HCT116 (cell line): Measurements from ENCODE around the gene PATZ1. TPM values are rescaled to one million over a fixed set of nuclear protein-coding genes. Genes with fewer than 3 reads are reported as not detected.

Experiments used
- ATAC-seq: fragments of 200-7000 bp; cut with Tn5 transposase; 2 replicates; pipeline ENCODE4 v1.9.1; 2020; ENCODE audit warnings: mild to moderate bottlenecking, moderate library complexity
- BruUV-seq: library from RNA; stranded (reverse); fragments of 400-500 nt; replicated peaks from 2 replicates; lab custom pipeline; 2021; lab: Mats Ljungman, UMichigan
- CTCF ChIA-PET: fragments of 300-600 bp; sonication (Branson Sonifier 250); formaldehyde crosslinking; loops from one replicate; lab custom pipeline; 2021; ENCODE audit warnings: antibody characterized with exemption; lab: Charles Lee
- POLR2A ChIA-PET: fragments of 300-600, 350-600 bp; sonication (Branson Sonifier 250); formaldehyde crosslinking; loops from one replicate; lab custom pipeline; 2021; ENCODE audit warnings: antibody characterized with exemption; lab: Charles Lee
- RAD21 ChIA-PET, 2 experiments: fragments of 300-600 bp; sonication (Branson Sonifier 250); formaldehyde crosslinking; loops; one replicate each; lab custom pipeline; 2023; ENCODE audit warnings: low total read pairs in 2 of 2; ENCODE audit not compliant: uncharacterized antibody in 2 of 2, unreplicated experiment in 2 of 2, low non-redundant PET in 1 of 2; lab: Charles Lee
- DNase-seq: peaks from one replicate; pipeline ENCODE4 v3.0.0-alpha.2; 2010; ENCODE audit warnings: low read depth, low spot score
- H2AFZ ChIP-seq: fragments of 200-600 bp; shearing (Covaris generic), sonication (generic); 2 replicates; pipeline ENCODE4 v1.6.1; 2017; ENCODE audit warnings: low read depth, mixed run types, mixed read lengths, antibody characterized with exemption, low read length; ENCODE audit not compliant: poor library complexity, severe bottlenecking
- H3K27ac ChIP-seq: 2 replicates; pipeline ENCODE4 v1.5.1; 2012; ENCODE audit warnings: low read depth, low read length
- H3K27me3 ChIP-seq: fragments of 200-600 bp; sonication (generic); 2 replicates; pipeline ENCODE4 v1.6.1; 2016; ENCODE audit warnings: mixed run types, low read length, mixed read lengths; ENCODE audit not compliant: insufficient read depth
- H3K36me3 ChIP-seq, 2 experiments: fragments of 200-500 bp in 1 of 2; fragments of 200-600 bp in 1 of 2; sonication (Bioruptor generic) in 1 of 2; sonication (generic) in 1 of 2; 2 replicates each; pipeline versions ENCODE4 v1.5.1 to v1.6.1; 2014 to 2016; ENCODE audit warnings: low read length in 2 of 2, inconsistent platforms in 1 of 2, mixed read lengths in 1 of 2, mixed run types in 1 of 2; ENCODE audit not compliant: insufficient read depth in 2 of 2, control insufficient read depth in 1 of 2
- H3K4me1 ChIP-seq, 2 experiments: fragments of 200-600 bp in 1 of 2; sonication (generic) in 1 of 2; 2 replicates each; pipeline versions ENCODE4 v1.5.1 to v1.6.1; 2012 to 2017; ENCODE audit warnings: low read length in 2 of 2, inconsistent platforms in 1 of 2, mild to moderate bottlenecking in 1 of 2, mixed read lengths in 1 of 2, mixed run types in 1 of 2, moderate library complexity in 1 of 2; ENCODE audit not compliant: insufficient read depth in 2 of 2, control insufficient read depth in 1 of 2
- H3K4me2 ChIP-seq: fragments of 200-600 bp; sonication (generic); 2 replicates; pipeline ENCODE4 v1.6.1; 2017; ENCODE audit warnings: mixed run types, low read length, mixed read lengths
- H3K4me3 ChIP-seq, 2 experiments: fragments of 200-600 bp in 1 of 2; sonication (generic) in 1 of 2; replicated peaks in 1 of 2; 2 replicates each; pipeline ENCODE4 v1.5.1; 2011 to 2016; ENCODE audit warnings: low read length in 2 of 2, control low read depth in 1 of 2, low read depth in 1 of 2, mild to moderate bottlenecking in 1 of 2, mixed read lengths in 1 of 2, mixed run types in 1 of 2
- H3K79me2 ChIP-seq: fragments of 200-600 bp; sonication (generic); 2 replicates; pipeline ENCODE4 v1.6.1; 2017; ENCODE audit warnings: mild to moderate bottlenecking, mixed run types, low read length, moderate library complexity, mixed read lengths; ENCODE audit not compliant: insufficient read depth
- H3K9ac ChIP-seq: fragments of 200-600 bp; sonication (generic); 2 replicates; pipeline ENCODE4 v1.6.1; 2016; ENCODE audit warnings: low read length, mixed read lengths
- H3K9me2 ChIP-seq: fragments of 200-600 bp; sonication (generic), shearing (Covaris generic); 2 replicates; pipeline ENCODE4 v1.6.1; 2017; ENCODE audit warnings: mixed run types, mild to moderate bottlenecking, moderate library complexity; ENCODE audit not compliant: insufficient read depth
- H3K9me3 ChIP-seq, 2 experiments: fragments of 200-500 bp in 1 of 2; fragments of 200-600 bp in 1 of 2; sonication (Bioruptor generic) in 1 of 2; sonication (generic) in 1 of 2; 2 replicates each; pipeline ENCODE4 v1.6.1; 2014 to 2017; ENCODE audit warnings: low read length in 2 of 2, mixed read lengths in 2 of 2, inconsistent platforms in 1 of 2, low read depth in 1 of 2, mild to moderate bottlenecking in 1 of 2, mixed run types in 1 of 2, moderate library complexity in 1 of 2; ENCODE audit not compliant: control insufficient read depth in 1 of 2, insufficient read depth in 1 of 2
- H4K20me1 ChIP-seq: fragments of 200-600 bp; sonication (generic), shearing (Covaris generic); 2 replicates; pipeline ENCODE4 v1.6.1; 2017; ENCODE audit warnings: mixed run types, mild to moderate bottlenecking, moderate library complexity; ENCODE audit not compliant: insufficient read depth
- ATF3 ChIP-seq: IDR thresholded peaks from 2 replicates; pipeline ENCODE4 v1.6.1; 2012
- CTCF ChIP-seq, 3 experiments: fragments of 200-600 bp in 1 of 3; sonication (generic) in 1 of 3; IDR thresholded peaks in 2 of 3; conservative IDR thresholded peaks in 1 of 3; 2 replicates each; pipeline ENCODE4 v1.5.1; 2012 to 2017; ENCODE audit warnings: low read depth in 2 of 3, low read length in 2 of 3, antibody characterized with exemption in 1 of 3, borderline replicate concordance in 1 of 3, control low read depth in 1 of 3, mild to moderate bottlenecking in 1 of 3, mixed read lengths in 1 of 3, mixed run types in 1 of 3, moderate library complexity in 1 of 3; ENCODE audit not compliant: insufficient read depth in 1 of 3
- EGR1 ChIP-seq: IDR thresholded peaks from 2 replicates; pipeline ENCODE4 v1.6.1; 2012; ENCODE audit warnings: low read depth
- ELF1 ChIP-seq: IDR thresholded peaks from 2 replicates; pipeline ENCODE4 v1.6.1; 2012; ENCODE audit warnings: low read depth, borderline replicate concordance
- EZH2 ChIP-seq: fragments of 200-600 bp; sonication (generic); IDR thresholded peaks from 2 replicates; pipeline ENCODE4 v1.6.1; 2017; ENCODE audit warnings: antibody characterized with exemption, mixed run types
- FOSL1 ChIP-seq: IDR thresholded peaks from 2 replicates; pipeline ENCODE4 v1.6.1; 2012; ENCODE audit warnings: low read depth
- JUND ChIP-seq: IDR thresholded peaks from 2 replicates; pipeline ENCODE4 v1.6.1; 2012
- MAX ChIP-seq: IDR thresholded peaks from 2 replicates; pipeline ENCODE4 v1.6.1; 2012
- POLR2A ChIP-seq: IDR thresholded peaks from 2 replicates; pipeline ENCODE4 v1.7.0; 2011; ENCODE audit warnings: borderline replicate concordance; ENCODE audit not compliant: insufficient read depth, insufficient read length; ENCODE audit errors: extremely low read depth
- RAD21 ChIP-seq: IDR thresholded peaks from 2 replicates; pipeline ENCODE4 v1.6.1; 2012; ENCODE audit warnings: low read depth, mild to moderate bottlenecking
- REST ChIP-seq: IDR thresholded peaks from 2 replicates; pipeline ENCODE4 v1.6.1; 2012; ENCODE audit warnings: low read depth
- SP1 ChIP-seq: IDR thresholded peaks from 2 replicates; pipeline ENCODE4 v1.6.1; 2012; ENCODE audit warnings: low read depth
- SRF ChIP-seq: IDR thresholded peaks from 2 replicates; pipeline ENCODE4 v1.6.1; 2012; ENCODE audit warnings: low read depth
- TCF7L2 ChIP-seq: IDR thresholded peaks from 2 replicates; pipeline ENCODE4 v1.7.0; 2011; ENCODE audit warnings: borderline replicate concordance, inconsistent platforms; ENCODE audit not compliant: insufficient read depth, insufficient read length; ENCODE audit errors: extremely low read depth
- YY1 ChIP-seq: IDR thresholded peaks from 2 replicates; pipeline ENCODE4 v1.6.1; 2011; ENCODE audit warnings: low read length, low read depth, moderate library complexity, mild to moderate bottlenecking; ENCODE audit not compliant: insufficient replicate concordance; ENCODE audit errors: extremely low read depth
- ZBTB33 ChIP-seq: IDR thresholded peaks from 2 replicates; pipeline ENCODE4 v1.6.1; 2011; ENCODE audit warnings: mild to moderate bottlenecking, low read length, moderate library complexity; ENCODE audit not compliant: insufficient replicate concordance; ENCODE audit errors: extremely low read depth
- ZFX ChIP-seq: fragments of 450-650 bp; IDR thresholded peaks from 2 replicates; pipeline ENCODE4 v1.6.1; 2017
- ZNF274 ChIP-seq: fragments of 200-500 bp; sonication (Bioruptor generic); IDR thresholded peaks from 2 replicates; pipeline ENCODE4 v1.6.1; 2014; ENCODE audit warnings: mild to moderate bottlenecking, low read depth, low read length, inconsistent platforms
- intact Hi-C: fragments of 100-400 bp; cut with micrococcal nuclease; formaldehyde crosslinking; loops from 2 replicates; pipeline ENCODE4 v1.10.0; 2022
- total RNA-seq: library from RNA; stranded (reverse); gene quantifications from one replicate; pipeline ENCODE4 v1.2.1, GENCODE V29; 2021; ENCODE audit not compliant: unreplicated experiment

Gene PATZ1
- total RNA-seq, 1 experiment from 2014 or later: 30.6 TPM

GRCh38 chr22:31349960-31350359, 3.8 kb upstream of the PATZ1 start:
- RAD21 ChIA-PET: no interaction called here
- H3K4me1 ChIP-seq: peaks cover 7 to 22% of the 10 kb centered on the region in 2 experiments
- no peak overlapping the region for H3K27ac ChIP-seq
- H3K9me3 ChIP-seq: no peaks in the 10 kb centered on the region
- CTCF ChIA-PET: no interaction called here
- H3K36me3 ChIP-seq: no peaks in the 10 kb centered on the region
- TF ChIP-seq YY1 (no peak), ZFX (no peak), RAD21 (no peak), POLR2A (no peak), EZH2 (no peak), EGR1 (no peak), ATF3 (no peak), JUND (no peak), ELF1 (no peak), SP1 (no peak), MAX (no peak), REST (no peak), ZBTB33 (no peak), FOSL1 (no peak), TCF7L2 (no peak), SRF (no peak), ZNF274 (no peak), CTCF (IDR thresholded peaks at IDR 0.05 in 2 of 3, conservative IDR thresholded peaks at IDR 0.05 in 1 of 3; ENCODE audit: borderline replicate concordance in 1 of 3, insufficient read depth in 1 of 3, low read depth in 2 of 3, low read length in 2 of 3) (no peak)
- ATAC-seq (no peak), DNase-seq (no peak)
- peaks cover 8% of the 10 kb centered on the region; the same call in 1 of the 2 replicates for H3K79me2 ChIP-seq
- no peak overlapping the region for H3K9ac ChIP-seq
- intact Hi-C loops: loop anchor here (10.0 kb wide), 1 partner anchor 285 kb away; no protein-coding TSS in a partner anchor
- H4K20me1 ChIP-seq: no peaks in the 10 kb centered on the region
- BruUV-seq: no TSS peak
- H3K4me3 ChIP-seq: no peak overlapping the region
- no peaks in the 10 kb centered on the region for H3K9me2 ChIP-seq
- no peak overlapping the region for H3K4me2 ChIP-seq
- no peak overlapping the region for H2AFZ ChIP-seq
- no peaks in the 10 kb centered on the region for H3K27me3 ChIP-seq
- POLR2A ChIA-PET: no interaction called here
